Measurements from ENCODE around the gene AHR.

GRCh38 chr7:17266565-17266964, 31.9 kb upstream of the AHR start:
- TF ChIP-seq CTCF (IDR thresholded peaks at IDR 0.05) (no peak), EZH2 (IDR thresholded peaks at IDR 0.05; ENCODE audit: borderline replicate concordance, insufficient read depth, low read depth, low read length, poor library complexity, severe bottlenecking) (no peak)
